ENCODE measurements around the gene CIC. TPM values are rescaled to one million over a fixed set of nuclear protein-coding genes. Genes with fewer than 3 reads are reported as not detected.

The CIC gene
- total and polyA plus RNA-seq, 9 of the 15 experiments (the other 6 are each of a cell fraction or from before 2014, with no cell fraction given), result 0.07 to 44.7 (median 8.6) TPM

- TF ChIP-seq ZBTB40 (IDR thresholded peaks at IDR 0.05) (peak; percentile 54; the same call in 1 of the 2 replicates), ZBTB40 (CRISPR knock-in tag; IDR thresholded peaks at IDR 0.05) (no peak), RBFOX2 (IDR thresholded peaks at IDR 0.05; ENCODE audit: low read depth, low read length) (peak; percentile 71), ZNF316 (IDR thresholded peaks at IDR 0.05) (peak; percentile 40; the same call in 1 of the 2 replicates), KLF13 (tag; IDR thresholded peaks at IDR 0.05; ENCODE audit: borderline replicate concordance, low read depth) (peak; percentile 74; the same call in 1 of the 2 replicates), NR3C1 (CRISPR knock-in tag; IDR thresholded peaks at IDR 0.05) (no peak), GATAD2A (IDR thresholded peaks at IDR 0.05) (0 out of 2 replicates have a peak, but pooled peaks have one; percentile 56), NFIC (IDR thresholded peaks at IDR 0.05) (peak; percentile 72), ZBTB43 (CRISPR knock-in tag; IDR thresholded peaks at IDR 0.05) (0 out of 2 replicates have a peak, but pooled peaks have one; percentile 61), ZNF41 (CRISPR knock-in tag; conservative IDR thresholded peaks at IDR 0.05) (no peak), TFAP4 (CRISPR knock-in tag; IDR thresholded peaks at IDR 0.05; ENCODE audit: borderline replicate concordance) (peak; percentile 36; the same call in 1 of the 2 replicates), BRF2 (IDR thresholded peaks at IDR 0.05; ENCODE audit: borderline replicate concordance, insufficient read depth, insufficient read length) (no peak), ZNF668 (CRISPR knock-in tag; IDR thresholded peaks at IDR 0.05) (no peak)
Measured at GRCh38 chr19:42283188-42284065, 14.4 kb downstream of the CIC start (continued).
